ENCODE results near the gene DZIP3.

The DZIP3 gene, protein sequence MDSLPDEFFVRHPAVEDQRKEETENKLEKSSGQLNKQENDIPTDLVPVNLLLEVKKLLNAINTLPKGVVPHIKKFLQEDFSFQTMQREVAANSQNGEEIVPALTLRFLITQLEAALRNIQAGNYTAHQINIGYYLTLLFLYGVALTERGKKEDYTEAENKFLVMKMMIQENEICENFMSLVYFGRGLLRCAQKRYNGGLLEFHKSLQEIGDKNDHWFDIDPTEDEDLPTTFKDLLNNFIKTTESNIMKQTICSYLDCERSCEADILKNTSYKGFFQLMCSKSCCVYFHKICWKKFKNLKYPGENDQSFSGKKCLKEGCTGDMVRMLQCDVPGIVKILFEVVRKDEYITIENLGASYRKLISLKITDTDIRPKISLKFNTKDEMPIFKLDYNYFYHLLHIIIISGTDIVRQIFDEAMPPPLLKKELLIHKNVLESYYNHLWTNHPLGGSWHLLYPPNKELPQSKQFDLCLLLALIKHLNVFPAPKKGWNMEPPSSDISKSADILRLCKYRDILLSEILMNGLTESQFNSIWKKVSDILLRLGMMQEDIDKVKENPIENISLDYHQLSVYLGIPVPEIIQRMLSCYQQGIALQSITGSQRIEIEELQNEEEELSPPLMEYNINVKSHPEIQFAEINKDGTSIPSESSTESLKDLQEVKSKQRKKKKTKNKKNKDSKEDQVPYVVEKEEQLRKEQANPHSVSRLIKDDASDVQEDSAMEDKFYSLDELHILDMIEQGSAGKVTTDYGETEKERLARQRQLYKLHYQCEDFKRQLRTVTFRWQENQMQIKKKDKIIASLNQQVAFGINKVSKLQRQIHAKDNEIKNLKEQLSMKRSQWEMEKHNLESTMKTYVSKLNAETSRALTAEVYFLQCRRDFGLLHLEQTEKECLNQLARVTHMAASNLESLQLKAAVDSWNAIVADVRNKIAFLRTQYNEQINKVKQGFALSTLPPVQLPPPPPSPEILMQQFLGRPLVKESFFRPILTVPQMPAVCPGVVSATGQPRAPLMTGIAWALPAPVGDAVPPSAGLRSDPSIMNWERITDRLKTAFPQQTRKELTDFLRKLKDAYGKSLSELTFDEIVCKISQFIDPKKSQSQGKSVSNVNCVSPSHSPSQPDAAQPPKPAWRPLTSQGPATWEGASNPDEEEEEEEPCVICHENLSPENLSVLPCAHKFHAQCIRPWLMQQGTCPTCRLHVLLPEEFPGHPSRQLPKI
- total RNA-seq: 12.2 to 59.5 (median 46.7) reads per million in 9 experiments

- ATAC-seq (replicated peaks): peak; percentile 75
- Mint-ChIP-seq H3K9me3 (no peaks in the 10 kb centered on the region), H3K27ac (peak within 1 kb of the TSS; percentile 99 to 100), H3K27me3 (no peaks in the 10 kb centered on the region), H3K4me1 (ENCODE audit: low read depth in 2 of 2) (peaks cover 17 to 37% of the 10 kb centered on the region in 2 donors), H3K36me3 (ENCODE audit: insufficient read depth) (peaks cover 18% of the 10 kb centered on the region), H3K4me3 (peak within 1 kb of the TSS; percentile 95 to 97)
- peak; percentile 80 to 89 (median 81) for DNase-seq
Measured at GRCh38 chr3:108589081-108589997, at the start of gene DZIP3, which contains the start of gene CIP2A. TSS of gene DZIP3 (plus strand) at chr3:108589722. CDS start at chr3:108605407, 15,685 bp downstream. TSS of gene CIP2A (minus strand) at chr3:108589438. CDS start at chr3:108589375, 63 bp downstream.

DNA sequence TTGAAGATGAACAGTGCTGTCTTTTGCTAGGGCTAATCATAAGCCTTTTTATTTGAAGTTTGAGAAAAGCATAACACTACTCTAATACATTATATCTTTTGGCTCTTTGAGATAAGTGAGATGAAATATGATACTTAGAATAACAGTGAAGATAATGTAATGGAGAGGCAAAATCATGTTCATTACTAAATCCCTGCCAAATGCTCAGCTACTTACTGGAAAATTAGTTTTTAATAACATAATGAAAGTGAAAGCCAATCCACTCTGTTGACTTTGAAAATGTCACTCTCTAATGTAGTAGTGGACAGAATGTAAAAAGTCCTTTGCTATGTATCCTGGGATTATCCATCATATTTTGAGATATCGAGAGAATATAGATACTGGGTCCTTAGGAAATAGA, 43.3 kb upstream of the DZIP3 start:
- Mint-ChIP-seq H3K27ac (peak overlapping the region; percentile 83 to 92), H3K36me3 (ENCODE audit: insufficient read depth) (peaks cover 4% of the 10 kb centered on the region)

DNA sequence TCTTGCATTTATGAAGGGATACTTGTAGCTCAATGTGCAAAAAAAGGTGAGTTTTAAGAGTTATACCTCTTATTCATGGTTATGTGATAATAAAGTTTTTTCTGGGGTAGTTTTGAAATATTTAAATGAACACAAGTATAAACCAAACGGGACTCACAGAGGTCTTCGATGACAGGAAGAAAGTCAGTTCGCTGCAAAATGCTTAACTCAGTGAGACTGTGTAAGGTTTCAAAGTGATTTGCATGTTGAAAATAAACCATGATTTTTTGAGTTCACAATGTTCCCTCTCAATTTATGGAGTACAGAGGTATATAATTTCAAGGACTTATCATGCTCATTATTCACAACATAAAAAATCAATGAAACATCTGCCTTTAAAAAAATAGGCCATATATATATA, 42.8 kb upstream of the DZIP3 start:
- peaks cover 4% of the 10 kb centered on the region for H3K36me3 Mint-ChIP-seq (ENCODE audit: insufficient read depth)
- H3K27me3 Mint-ChIP-seq: no peaks in the 10 kb centered on the region
- no peaks in the 10 kb centered on the region for H3K9me3 Mint-ChIP-seq
- peak overlapping the region; percentile 63 to 78 for H3K4me3 Mint-ChIP-seq
- H3K4me1 Mint-ChIP-seq (ENCODE audit: low read depth in 2 of 2): peaks cover 10 to 13% of the 10 kb centered on the region in 2 donors
- H3K27ac Mint-ChIP-seq: peak overlapping the region; percentile 83 to 92
- DNase-seq (no peak), ATAC-seq (replicated peaks) (peak; percentile 16)

More for the DNA sequence above, 43.3 kb upstream of the DZIP3 start:
- Mint-ChIP-seq H3K27me3 (no peaks in the 10 kb centered on the region), H3K9me3 (no peaks in the 10 kb centered on the region), H3K4me1 (ENCODE audit: low read depth in 2 of 2) (peaks cover 10 to 13% of the 10 kb centered on the region in 2 donors), H3K4me3 (peak overlapping the region; percentile 63 to 78)
- ATAC-seq (replicated peaks) (peak; percentile 48), DNase-seq (no peak)

DNA sequence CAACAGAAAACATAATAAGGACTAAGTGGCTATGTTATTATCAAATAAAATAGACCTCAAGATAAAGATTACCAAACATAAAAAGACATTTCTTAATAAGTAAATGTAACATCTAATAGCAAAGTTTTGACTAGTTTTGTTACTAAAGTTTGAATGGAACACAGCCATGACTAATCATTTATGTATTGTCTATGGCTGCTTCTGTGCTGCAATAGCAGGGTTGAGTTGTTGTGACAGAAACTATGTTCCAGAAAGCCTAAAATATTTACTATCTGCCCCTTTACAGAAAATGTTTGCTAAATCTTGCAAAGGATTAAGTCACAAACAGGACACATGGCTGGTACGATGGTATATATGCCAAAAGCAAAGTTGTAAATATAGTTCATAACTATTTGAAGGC, 41.2 kb upstream of the DZIP3 start:
- Mint-ChIP-seq H3K27ac (no peak overlapping the region), H3K4me3 (no peak overlapping the region)

GRCh38 chr3:108548886-108549285, 40.6 kb upstream of the DZIP3 start:
- Mint-ChIP-seq H3K36me3 (ENCODE audit: insufficient read depth) (no peaks in the 10 kb centered on the region), H3K27ac (no peak overlapping the region), H3K4me1 (ENCODE audit: low read depth in 2 of 2) (peaks cover 17 to 20% of the 10 kb centered on the region in 2 donors), H3K27me3 (no peaks in the 10 kb centered on the region), H3K9me3 (no peaks in the 10 kb centered on the region), H3K4me3 (no peak overlapping the region)
- no peak for ATAC-seq (replicated peaks)
- no peak for DNase-seq

More for the DNA sequence above, 41.2 kb upstream of the DZIP3 start:
- Mint-ChIP-seq H3K9me3 (no peaks in the 10 kb centered on the region), H3K27me3 (no peaks in the 10 kb centered on the region), H3K4me1 (ENCODE audit: low read depth in 2 of 2) (peaks cover 17 to 20% of the 10 kb centered on the region in 2 donors), H3K36me3 (ENCODE audit: insufficient read depth) (no peaks in the 10 kb centered on the region)
- DNase-seq (no peak), ATAC-seq (replicated peaks) (no peak)

GRCh38 chr3:108552267-108553159, 37.0 kb upstream of the DZIP3 start:
- peak overlapping the region in 1 of 2 donors; percentile 10 for H3K4me3 Mint-ChIP-seq
- peak; percentile 9 to 28 (median 25) for DNase-seq
- ATAC-seq (replicated peaks): peak; percentile 67
- no peaks in the 10 kb centered on the region for H3K27me3 Mint-ChIP-seq
- H3K4me1 Mint-ChIP-seq (ENCODE audit: low read depth in 2 of 2): peaks cover 7% of the 10 kb centered on the region in 2 donors
- no peaks in the 10 kb centered on the region for H3K9me3 Mint-ChIP-seq
- peak overlapping the region in 1 of 2 donors; percentile 6 for H3K27ac Mint-ChIP-seq
- H3K36me3 Mint-ChIP-seq (ENCODE audit: insufficient read depth): no peaks in the 10 kb centered on the region

DNA sequence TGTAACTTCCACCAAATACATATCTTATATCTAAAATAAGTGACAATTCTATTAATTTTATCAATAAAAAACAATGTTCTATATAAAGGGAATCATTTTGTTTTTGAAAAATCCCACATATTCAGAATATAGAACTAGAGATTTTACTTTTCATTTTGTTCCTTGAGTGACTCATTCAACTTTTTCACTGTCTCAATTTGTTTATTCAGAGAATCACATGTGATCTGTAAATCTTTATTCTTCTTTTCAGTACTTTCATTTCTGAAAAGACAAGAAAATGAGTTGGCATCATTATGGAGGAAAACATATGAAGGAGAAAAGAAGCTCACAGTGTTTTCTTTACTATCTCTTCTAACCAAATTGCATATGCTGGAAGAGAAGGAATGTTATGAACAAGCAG, 35.3 kb upstream of the DZIP3 start:
- Mint-ChIP-seq H3K36me3 (ENCODE audit: insufficient read depth) (no peaks in the 10 kb centered on the region), H3K9me3 (no peaks in the 10 kb centered on the region), H3K4me1 (ENCODE audit: low read depth in 2 of 2) (peaks cover 7% of the 10 kb centered on the region in 2 donors), H3K27ac (no peak overlapping the region), H3K4me3 (no peak overlapping the region), H3K27me3 (no peaks in the 10 kb centered on the region)
- no peak for ATAC-seq (replicated peaks)
- DNase-seq: no peak

DNA sequence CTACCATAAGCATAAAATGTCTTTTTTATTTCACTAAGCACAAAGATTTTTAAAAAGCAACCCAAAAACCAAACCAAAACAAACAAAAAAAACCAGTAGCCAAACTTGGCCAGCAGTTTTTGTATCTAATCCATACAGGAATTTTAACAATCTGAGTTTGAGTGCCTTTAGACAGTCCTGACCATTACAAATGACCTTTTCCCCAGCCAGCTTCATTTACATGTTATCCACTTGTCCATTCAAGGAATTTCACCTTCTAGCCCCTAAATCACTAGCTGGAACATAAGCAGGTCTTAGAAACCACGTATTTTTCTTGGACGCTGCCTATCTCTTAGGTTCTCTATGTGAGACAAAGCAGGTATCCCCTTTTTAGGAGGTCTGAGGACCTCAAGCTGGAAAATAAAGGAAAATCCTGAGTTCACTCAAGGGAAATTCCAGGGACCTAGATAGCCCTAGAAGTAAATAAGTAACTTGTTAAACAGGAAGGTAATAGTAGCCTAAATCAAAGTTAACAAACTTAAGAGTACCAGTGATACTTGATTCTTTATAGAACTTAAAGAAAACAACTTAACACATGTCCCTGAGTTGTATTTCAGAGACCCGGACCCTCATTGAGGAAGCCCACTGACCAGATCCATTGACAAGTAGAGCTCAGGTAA, 34.5 kb upstream of the DZIP3 start:
- Mint-ChIP-seq H3K36me3 (ENCODE audit: insufficient read depth) (no peaks in the 10 kb centered on the region), H3K9me3 (no peaks in the 10 kb centered on the region), H3K4me3 (no peak overlapping the region), H3K27ac (peak overlapping the region in 1 of 2 donors; percentile 57), H3K27me3 (no peaks in the 10 kb centered on the region), H3K4me1 (ENCODE audit: low read depth in 2 of 2) (peaks cover 7% of the 10 kb centered on the region in 2 donors)
- DNase-seq (no peak), ATAC-seq (replicated peaks) (no peak)

DNA sequence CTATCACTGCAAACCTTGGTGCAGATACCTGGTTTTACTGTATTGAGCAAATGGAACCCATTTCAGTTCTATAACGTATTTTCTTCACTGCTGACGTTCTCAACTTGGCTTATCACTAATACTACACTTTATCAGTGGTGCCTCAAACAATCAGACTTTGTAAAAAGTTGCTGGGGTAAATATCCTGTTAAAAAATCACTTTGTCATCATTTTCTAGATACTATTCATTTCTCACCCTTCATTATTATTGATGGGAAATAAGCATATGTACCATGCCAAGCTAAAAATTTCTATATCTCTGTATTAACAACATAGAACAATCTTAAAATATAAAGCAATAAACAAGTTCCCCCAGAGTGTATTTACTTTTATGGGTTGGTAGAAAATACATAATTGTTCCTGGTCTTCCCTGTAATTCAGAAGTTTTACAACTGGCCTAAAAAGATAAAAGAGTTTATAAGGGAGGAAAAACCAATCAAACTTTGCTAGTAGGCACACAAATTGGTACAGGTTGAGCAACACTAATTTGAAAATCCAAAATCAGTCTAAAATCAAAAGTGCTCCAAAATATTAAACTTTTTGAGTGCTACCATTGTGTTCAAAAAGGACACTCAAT, 33.4 kb upstream of the DZIP3 start:
- H3K4me3 Mint-ChIP-seq: no peak overlapping the region
- ATAC-seq (replicated peaks) (no peak), DNase-seq (no peak)
- H3K36me3 Mint-ChIP-seq (ENCODE audit: insufficient read depth): no peaks in the 10 kb centered on the region
- H3K27me3 Mint-ChIP-seq: no peaks in the 10 kb centered on the region
- no peaks in the 10 kb centered on the region for H3K9me3 Mint-ChIP-seq
- H3K27ac Mint-ChIP-seq: peak overlapping the region in 1 of 2 donors; percentile 57
- peaks cover 7% of the 10 kb centered on the region in 2 donors for H3K4me1 Mint-ChIP-seq (ENCODE audit: low read depth in 2 of 2)

- peak overlapping the region in 1 of 2 donors; percentile 42 for H3K27ac Mint-ChIP-seq
- no peaks in the 10 kb centered on the region for H3K27me3 Mint-ChIP-seq
- no peaks in the 10 kb centered on the region for H3K9me3 Mint-ChIP-seq
- no peak for ATAC-seq (replicated peaks)
- no peak overlapping the region for H3K4me3 Mint-ChIP-seq
- peaks cover 0 to 2% of the 10 kb centered on the region in 2 donors for H3K4me1 Mint-ChIP-seq (ENCODE audit: low read depth in 2 of 2)
- H3K36me3 Mint-ChIP-seq (ENCODE audit: insufficient read depth): no peaks in the 10 kb centered on the region
- no peak for DNase-seq
Measured at GRCh38 chr3:108562565-108562964, 27.0 kb upstream of the DZIP3 start.

- no peak overlapping the region for H3K4me3 Mint-ChIP-seq
- no peaks in the 10 kb centered on the region for H3K27me3 Mint-ChIP-seq
- no peak overlapping the region for H3K27ac Mint-ChIP-seq
- ATAC-seq (replicated peaks) (no peak), DNase-seq (no peak)
- H3K36me3 Mint-ChIP-seq (ENCODE audit: insufficient read depth): no peaks in the 10 kb centered on the region
- H3K4me1 Mint-ChIP-seq (ENCODE audit: low read depth in 2 of 2): peaks cover 0 to 2% of the 10 kb centered on the region in 2 donors
- no peaks in the 10 kb centered on the region for H3K9me3 Mint-ChIP-seq
Measured at GRCh38 chr3:108564564-108564963, 25.0 kb upstream of the DZIP3 start.

Data from effector memory CD8-positive, alpha-beta T cell (primary cell).